Adrenal gland (tissue), 9 donors: ENCODE results near the gene RMP24.

ENCODE experiments used
- DNase-seq, 7 donors: peaks; one replicate each; pipeline ENCODE4 v3.0.0-alpha.2; 2019 to 2020
- H3K27ac ChIP-seq, 5 donors: fragments of 200-600 bp; sonication (generic) in 4 of 5; 1 replicate in 3 of 5; 2 replicates in 2 of 5; pipeline versions ENCODE4 v1.5.1 to v1.8.0; 2016 to 2020; ENCODE audit warnings: mild to moderate bottlenecking in 1 of 5
- H3K27me3 ChIP-seq: fragments of 200-600 bp; 2 replicates; pipeline ENCODE4 v1.8.0; 2021
- H3K36me3 ChIP-seq, 2 donors: fragments of 200-600 bp; replicated peaks in 1 of 2; 1 replicate in 1 of 2; 2 replicates in 1 of 2; pipeline versions ENCODE4 v1.5.1 to v1.8.0; 2018 to 2022
- H3K4me1 ChIP-seq, 2 donors: fragments of 200-600 bp; replicated peaks in 1 of 2; 1 replicate in 1 of 2; 2 replicates in 1 of 2; pipeline versions ENCODE4 v1.5.1 to v1.8.0; 2018 to 2021
- H3K4me3 ChIP-seq, 4 donors: fragments of 200-600 bp; sonication (generic) in 3 of 4; one replicate each; pipeline ENCODE4 v1.5.1; 2016 to 2018
- H3K9me3 ChIP-seq, 3 donors: fragments of 200-600 bp; sonication (generic) in 1 of 3; replicated peaks in 1 of 3; 1 replicate in 2 of 3; 2 replicates in 1 of 3; pipeline versions ENCODE4 v1.5.1 to v1.8.0; 2016 to 2021
- CTCF ChIP-seq, 6 experiments: fragments of 450-650 bp in 4 of 6; fragments of 200-600 bp in 2 of 6; sonication (generic) in 1 of 6; IDR thresholded peaks; 1 replicate in 5 of 6; 2 replicates in 1 of 6; pipeline versions ENCODE4 v1.5.1 to v1.8.0; 2016 to 2021; ENCODE audit warnings: antibody characterized with exemption in 6 of 6, mild to moderate bottlenecking in 2 of 6, moderate library complexity in 1 of 6
- POLR2A ChIP-seq, 2 donors: fragments of 450-650 bp; IDR thresholded peaks; one replicate each; pipeline ENCODE4 v1.6.1; 2017; ENCODE audit warnings: antibody characterized with exemption in 2 of 2, mild to moderate bottlenecking in 2 of 2, moderate library complexity in 1 of 2
- WGBS, 4 donors: extraction: QIAGEN DNeasy Blood & Tissue Kit in 2 of 4; methylation state at CpG; one replicate each; pipeline versions ENCODE4 v1.1.5 to v1.1.7; 2013 to 2017; 5-methylcytosine and 5-hydroxymethylcytosine counted together
- intact Hi-C, 2 donors: fragments of 100-400 bp; cut with DNase I; formaldehyde crosslinking; loops; one replicate each; pipeline versions ENCODE4 v1.14.1 to v1.15.0; 2022 to 2023
- donor health status: healthy with polysubstance abuse.
- donor health status: Bipolar disorder and iron deficiency.
- donor health status: DM: yes; HTN: yes; CAD: no.
- donor health status: DM: no; HTN: no; CAD: no.
- donor health status: DM: no; HTN: no; CAD: no.

The RMP24 gene

GRCh38 chr18:35950628-35950982 lies 21.9 kb upstream of the RMP24 start:
- Histone ChIP-seq H3K4me1 (peaks cover 4 to 7% of the 10 kb centered on the region in 2 donors), H3K36me3 (no peaks in the 10 kb centered on the region), H3K4me3 (peak overlapping the region in 2 of 4 donors; percentile 46 to 82), H3K27me3 (no peaks in the 10 kb centered on the region), H3K27ac (no peak overlapping the region), H3K9me3 (no peaks in the 10 kb centered on the region)
- intact Hi-C loops = loop anchor here (5.0 to 10.0 kb wide), 2 partner anchors 193 to 196 kb away; no protein-coding TSS in a partner anchor
- WGBS, 4 donors = 8 to 14% (median 12%) methylated on average over 6 of the region's 6 CpGs
- TF ChIP-seq POLR2A (IDR thresholded peaks at IDR 0.05) (no peak), CTCF (IDR thresholded peaks at IDR 0.05) (peak in 1 of 6 experiments; percentile 5)
- no peak for DNase-seq

DNA sequence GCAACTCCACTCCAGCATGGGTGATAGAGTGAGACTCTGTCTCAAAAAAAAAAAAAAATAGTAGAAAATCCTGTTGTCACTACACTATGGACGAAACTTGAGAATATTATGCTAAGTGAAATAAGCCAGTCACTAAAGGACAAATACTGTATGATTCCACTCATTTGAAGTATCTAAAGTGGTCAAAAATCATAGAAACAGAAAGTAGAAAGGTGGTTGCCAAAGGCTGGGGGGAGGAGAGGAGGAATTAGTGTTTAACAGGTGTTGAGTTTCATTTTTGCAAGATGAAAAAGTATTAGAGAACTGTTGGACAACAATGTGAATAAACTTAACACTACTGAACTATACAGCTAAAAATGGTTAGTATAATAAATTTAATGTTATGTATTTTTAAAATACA lies 18.8 kb upstream of the RMP24 start:
- Histone ChIP-seq H3K4me3 (no peak overlapping the region), H3K4me1 (peaks cover 4 to 7% of the 10 kb centered on the region in 2 donors), H3K27me3 (peaks cover 7% of the 10 kb centered on the region), H3K27ac (no peak overlapping the region), H3K36me3 (no peaks in the 10 kb centered on the region), H3K9me3 (no peaks in the 10 kb centered on the region)
- intact Hi-C loops = loop anchor here (5.0 to 10.0 kb wide), 2 partner anchors 196 to 199 kb away; no protein-coding TSS in a partner anchor
- DNase-seq = no peak
- 64 to 96% (median 76%) methylated on average over 1 of the region's 1 CpG for WGBS, 4 donors
- TF ChIP-seq CTCF (IDR thresholded peaks at IDR 0.05) (no peak), POLR2A (IDR thresholded peaks at IDR 0.05) (no peak)

GRCh38 chr18:35956226-35956625 lies 16.3 kb upstream of the RMP24 start:
- Histone ChIP-seq H3K36me3 (no peaks in the 10 kb centered on the region), H3K4me1 (no peaks in the 10 kb centered on the region), H3K9me3 (no peaks in the 10 kb centered on the region), H3K4me3 (no peak overlapping the region), H3K27me3 (peaks cover 7% of the 10 kb centered on the region), H3K27ac (no peak overlapping the region)
- intact Hi-C loops = loop anchor here in 1 of 2 donors (10.0 kb wide), 1 partner anchor 201 kb away; no protein-coding TSS in a partner anchor
- 74 to 85% (median 79%) methylated on average over 3 of the region's 3 CpGs for WGBS, 4 donors
- TF ChIP-seq POLR2A (IDR thresholded peaks at IDR 0.05) (no peak), CTCF (IDR thresholded peaks at IDR 0.05) (no peak)
- no peak for DNase-seq

GRCh38 chr18:35962320-35962719 lies 10.2 kb upstream of the RMP24 start:
- no peaks in the 10 kb centered on the region for H3K36me3 ChIP-seq
- WGBS, 4 donors = 80 to 97% (median 88%) methylated on average over 2 of the region's 2 CpGs

More at GRCh38 chr18:35962320-35962719, 10.2 kb upstream of the RMP24 start:
- no peaks in the 10 kb centered on the region for H3K4me1 ChIP-seq
- no peak overlapping the region for H3K4me3 ChIP-seq
- no peaks in the 10 kb centered on the region for H3K27me3 ChIP-seq
- DNase-seq = no peak
- no peaks in the 10 kb centered on the region for H3K9me3 ChIP-seq
- no peak overlapping the region for H3K27ac ChIP-seq
- TF ChIP-seq CTCF (IDR thresholded peaks at IDR 0.05) (no peak), POLR2A (IDR thresholded peaks at IDR 0.05) (no peak)
- intact Hi-C loops = no loop called here
